HL-60 (cell line): ENCODE results near the gene KCNJ11.

Experiments
- CTCF ChIP-seq: IDR thresholded peaks from one replicate; pipeline ENCODE4 v1.5.1; 2011; ENCODE audit warnings: low read length, control low read depth, inconsistent platforms; ENCODE audit not compliant: insufficient read depth
- POLR2AphosphoS5 ChIP-seq: IDR thresholded peaks from 2 replicates; pipeline ENCODE4 v1.6.1; 2012; ENCODE audit warnings: low read depth
- TF ChIP-seq, protein P1 (sequence below): IDR thresholded peaks from 2 replicates; pipeline ENCODE4 v1.6.1; 2012; ENCODE audit warnings: low read depth; ENCODE audit not compliant: insufficient replicate concordance

GRCh38 chr11:17414317-17414737, 25.9 kb upstream of the KCNJ11 start:
- TF ChIP-seq CTCF (no peak), POLR2AphosphoS5 (no peak)
- TF ChIP-seq, protein P1, sequence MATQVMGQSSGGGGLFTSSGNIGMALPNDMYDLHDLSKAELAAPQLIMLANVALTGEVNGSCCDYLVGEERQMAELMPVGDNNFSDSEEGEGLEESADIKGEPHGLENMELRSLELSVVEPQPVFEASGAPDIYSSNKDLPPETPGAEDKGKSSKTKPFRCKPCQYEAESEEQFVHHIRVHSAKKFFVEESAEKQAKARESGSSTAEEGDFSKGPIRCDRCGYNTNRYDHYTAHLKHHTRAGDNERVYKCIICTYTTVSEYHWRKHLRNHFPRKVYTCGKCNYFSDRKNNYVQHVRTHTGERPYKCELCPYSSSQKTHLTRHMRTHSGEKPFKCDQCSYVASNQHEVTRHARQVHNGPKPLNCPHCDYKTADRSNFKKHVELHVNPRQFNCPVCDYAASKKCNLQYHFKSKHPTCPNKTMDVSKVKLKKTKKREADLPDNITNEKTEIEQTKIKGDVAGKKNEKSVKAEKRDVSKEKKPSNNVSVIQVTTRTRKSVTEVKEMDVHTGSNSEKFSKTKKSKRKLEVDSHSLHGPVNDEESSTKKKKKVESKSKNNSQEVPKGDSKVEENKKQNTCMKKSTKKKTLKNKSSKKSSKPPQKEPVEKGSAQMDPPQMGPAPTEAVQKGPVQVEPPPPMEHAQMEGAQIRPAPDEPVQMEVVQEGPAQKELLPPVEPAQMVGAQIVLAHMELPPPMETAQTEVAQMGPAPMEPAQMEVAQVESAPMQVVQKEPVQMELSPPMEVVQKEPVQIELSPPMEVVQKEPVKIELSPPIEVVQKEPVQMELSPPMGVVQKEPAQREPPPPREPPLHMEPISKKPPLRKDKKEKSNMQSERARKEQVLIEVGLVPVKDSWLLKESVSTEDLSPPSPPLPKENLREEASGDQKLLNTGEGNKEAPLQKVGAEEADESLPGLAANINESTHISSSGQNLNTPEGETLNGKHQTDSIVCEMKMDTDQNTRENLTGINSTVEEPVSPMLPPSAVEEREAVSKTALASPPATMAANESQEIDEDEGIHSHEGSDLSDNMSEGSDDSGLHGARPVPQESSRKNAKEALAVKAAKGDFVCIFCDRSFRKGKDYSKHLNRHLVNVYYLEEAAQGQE: no peak
